ENCODE measurements around the gene OSBPL3.

Gene OSBPL3

GRCh38 chr7:24913801-24914464 is 66.0 kb downstream of the OSBPL3 start:
- Histone ChIP-seq H3K27me3 (replicated peaks) (no peaks in the 10 kb centered on the region), H3K4me3 (ENCODE audit: low read depth, low read length) (no peak overlapping the region), H3K27ac (no peak overlapping the region), H3K36me3 (replicated peaks) (no peaks in the 10 kb centered on the region)
- no peak for DNase-seq
- TF ChIP-seq CTCF (IDR thresholded peaks at IDR 0.05; ENCODE audit: low read depth, low read length, missing control alignments) = no peak
- in situ Hi-C loops (cut with HindIII; ENCODE audit: low pct_ligation_motif_present, low sequenced_read_pairs) = no loop called here

GRCh38 chr7:24912874-24913514 is 67.0 kb downstream of the OSBPL3 start:
- no peak overlapping the region for H3K27ac ChIP-seq
- DNase-seq = no peak
- H3K4me3 ChIP-seq (ENCODE audit: low read depth, low read length) = no peak overlapping the region
- H3K27me3 ChIP-seq (replicated peaks) = no peaks in the 10 kb centered on the region
- in situ Hi-C loops (cut with HindIII; ENCODE audit: low pct_ligation_motif_present, low sequenced_read_pairs) = no loop called here
- no peaks in the 10 kb centered on the region for H3K36me3 ChIP-seq (replicated peaks)
- TF ChIP-seq CTCF (IDR thresholded peaks at IDR 0.05; ENCODE audit: low read depth, low read length, missing control alignments) = no peak

- DNase-seq = no peak
- in situ Hi-C loops (cut with HindIII; ENCODE audit: low pct_ligation_motif_present, low sequenced_read_pairs) = no loop called here
- no peak for TF ChIP-seq CTCF (IDR thresholded peaks at IDR 0.05; ENCODE audit: low read depth, low read length, missing control alignments)
- Histone ChIP-seq H3K36me3 (replicated peaks) (no peaks in the 10 kb centered on the region), H3K27me3 (replicated peaks) (no peaks in the 10 kb centered on the region), H3K27ac (no peak overlapping the region), H3K4me3 (ENCODE audit: low read depth, low read length) (no peak overlapping the region)
Measured at GRCh38 chr7:24912424-24912823, 67.6 kb downstream of the OSBPL3 start.

GRCh38 chr7:24911213-24911603 is 68.8 kb downstream of the OSBPL3 start:
- no peak for TF ChIP-seq CTCF (IDR thresholded peaks at IDR 0.05; ENCODE audit: low read depth, low read length, missing control alignments)
- DNase-seq = no peak
- Histone ChIP-seq H3K36me3 (replicated peaks) (no peaks in the 10 kb centered on the region), H3K4me3 (ENCODE audit: low read depth, low read length) (no peak overlapping the region), H3K27ac (no peak overlapping the region), H3K27me3 (replicated peaks) (no peaks in the 10 kb centered on the region)
- in situ Hi-C loops (cut with HindIII; ENCODE audit: low pct_ligation_motif_present, low sequenced_read_pairs) = no loop called here

GRCh38 chr7:24910551-24911212 is 69.3 kb downstream of the OSBPL3 start:
- DNase-seq = no peak
- no peak for TF ChIP-seq CTCF (IDR thresholded peaks at IDR 0.05; ENCODE audit: low read depth, low read length, missing control alignments)
- no peak overlapping the region for H3K4me3 ChIP-seq (ENCODE audit: low read depth, low read length)
- H3K27ac ChIP-seq = no peak overlapping the region
- no peaks in the 10 kb centered on the region for H3K36me3 ChIP-seq (replicated peaks)
- no peaks in the 10 kb centered on the region for H3K27me3 ChIP-seq (replicated peaks)
- in situ Hi-C loops (cut with HindIII; ENCODE audit: low pct_ligation_motif_present, low sequenced_read_pairs) = no loop called here

Measured in brain microvascular endothelial cell (primary cell).